ENCODE results near the gene RIC8B. TPM values are rescaled to one million over a fixed set of nuclear protein-coding genes. Genes with fewer than 3 reads are reported as not detected.

Gene RIC8B
- 7.5 and 9.9 TPM in 2 replicates for total RNA-seq (2016; rRNA removed; fragmentation: Illumina TruSeq; extraction: Trizol)
- 3.7 and 5.0 TPM in 2 replicates for total RNA-seq (2016; cell fraction: cytosol; rRNA removed; fragmentation: Illumina TruSeq; extraction: Trizol; ENCODE audit: low read depth)
- total RNA-seq (2016; cell fraction: insoluble cytoplasmic fraction; rRNA removed; fragmentation: Illumina TruSeq; extraction: Trizol), result 7.7 and 8.8 TPM in 2 replicates
- total RNA-seq (2016; cell fraction: membrane; rRNA removed; fragmentation: Illumina TruSeq; extraction: Trizol), result 5.1 and 5.2 TPM in 2 replicates
- 17.1 and 17.8 TPM in 2 replicates for total RNA-seq (2016; cell fraction: nucleus; rRNA removed; fragmentation: Illumina TruSeq; extraction: Trizol)
- 4.9 and 5.1 TPM in 2 replicates for polyA plus RNA-seq (2011; rRNA removed)
- 1.9 and 3.1 TPM in 2 replicates for polyA plus RNA-seq (2011; cell fraction: cytosol; rRNA removed)
- polyA plus RNA-seq (2011; cell fraction: nucleus; rRNA removed), result 6.8 and 8.2 TPM in 2 replicates
- 4.2 and 5.6 TPM in 2 replicates for polyA plus RNA-seq (2012)
- 0.61 and 0.63 TPM in 2 replicates for polyA plus RNA-seq (2016; cell fraction: cytosol; fragmentation: Illumina TruSeq; extraction: Trizol; ENCODE audit: low read depth)
- 5.5 and 5.8 TPM in 2 replicates for polyA plus RNA-seq (2016; cell fraction: insoluble cytoplasmic fraction; fragmentation: Illumina TruSeq; extraction: Trizol; ENCODE audit: low read depth)
- 1.6 and 2.2 TPM in 2 replicates for polyA plus RNA-seq (2016; cell fraction: membrane; fragmentation: Illumina TruSeq; extraction: Trizol; ENCODE audit: low read depth)
- polyA plus RNA-seq (2016; cell fraction: nucleus; fragmentation: Illumina TruSeq; extraction: Trizol; ENCODE audit: insufficient read depth, low read depth), result 14.4 and 15.4 TPM in 2 replicates
- 8.8 and 19.5 TPM in 2 replicates for polyA minus RNA-seq (2011; rRNA and poly(A)+ RNA removed; ENCODE audit: low replicate concordance)
- 4.7 and 5.4 TPM in 2 replicates for polyA minus RNA-seq (2011; cell fraction: cytosol; rRNA and poly(A)+ RNA removed)
- polyA minus RNA-seq (2011; cell fraction: nucleus; rRNA and poly(A)+ RNA removed), result 25.2 and 36.4 TPM in 2 replicates
- percentile 69 among the genes with signal in this experiment for Bru-seq, nascent RNA
- BruChase-seq, experiment 1, labeled RNA remaining after a 6-hour chase, result percentile 54 among the genes with signal in this experiment
- BruChase-seq, experiment 2, labeled RNA remaining after a 2-hour chase, result percentile 63 among the genes with signal in this experiment
- long read RNA-seq, experiment 1, partial matches to known transcripts, result 2 of 6 reads
- long read RNA-seq, experiment 1, other reads (novel, unspliced or antisense), result 3 of 6 reads
- long read RNA-seq, experiment 2, full-length matches to known transcripts, result 1 of 3 reads
- long read RNA-seq, experiment 2, partial matches to known transcripts, result 2 of 3 reads
- long read RNA-seq, experiment 2, other reads (novel, unspliced or antisense), result 0 of 3 reads

GRCh38 chr12:106774005-106774807 lies at the start of gene RIC8B:
RIC8B (plus strand) TSS chr12:106774682; CDS start chr12:106774746, 64 bp downstream.
- ChIA-PET CTCF (ENCODE audit: low intra/inter-chr PET ratio, low total read pairs) (no interaction called here), POLR2A (interaction anchor here (0.6 to 1.8 kb wide), 5 partner anchors 9 to 129 kb away, joined by 3 to 4 read pairs (median 3); no protein-coding TSS in a partner anchor)
- no peaks in the 10 kb centered on the region; a peak in 1 of 5 replicates for H3K27me3 ChIP-seq (ENCODE audit: control insufficient read depth in 1 of 2, insufficient read depth in 2 of 2, low read length in 2 of 2)
- under 1% methylated on average over 53 of the region's 66 CpGs for WGBS (ENCODE audit: low lambda C conversion rate)
- no peaks in the 10 kb centered on the region for H3K9me3 ChIP-seq (ENCODE audit: low read length)
- no peaks in the 10 kb centered on the region; the same call in 1 of the 2 replicates for H4K20me1 ChIP-seq (ENCODE audit: insufficient read depth, low read length)
- BruUV-seq (replicated peaks), result no TSS peak
- peak within 1 kb of the TSS; percentile 82 to 95 (median 93) for H3K4me3 ChIP-seq (replicated peaks in 1 of 3; ENCODE audit: insufficient read depth in 1 of 3, low read depth in 2 of 3, low read length in 3 of 3)
- ATAC-seq, result peak; percentile 93
- intact Hi-C loops (cut with micrococcal nuclease; ENCODE audit: unreplicated experiment), result no loop called here
- H2AFZ ChIP-seq (ENCODE audit: low read length), result peak within 1 kb of the TSS; percentile 82
- H3K4me1 ChIP-seq (ENCODE audit: insufficient read depth, low read length), result peaks cover 76% of the 10 kb centered on the region
- peak within 1 kb of the TSS; percentile 97 for H3K27ac ChIP-seq (ENCODE audit: extremely low read length, insufficient read depth, low read length)
- peak; percentile 98 for DNase-seq (ENCODE audit: low spot score)
- FAIRE-seq, result peak; percentile 97
- in situ Hi-C loops (cut with HindIII; ENCODE audit: extremely low pct_ligation_motif_present, low pct_unique_long_range_greater_than_20kb), result no loop called here
- peak within 1 kb of the TSS; percentile 97 for H3K9ac ChIP-seq (ENCODE audit: insufficient read depth, low read depth, low read length)
- peaks cover 37% of the 10 kb centered on the region for H3K79me2 ChIP-seq (ENCODE audit: insufficient read depth, low read length)
- no peaks in the 10 kb centered on the region for H3K36me3 ChIP-seq (replicated peaks in 1 of 2; ENCODE audit: control insufficient read depth in 1 of 2, insufficient read depth in 2 of 2, low read length in 2 of 2)
- H3K4me2 ChIP-seq (ENCODE audit: low read depth, low read length), result peak within 1 kb of the TSS; percentile 86
- TF ChIP-seq ZSCAN9 (CRISPR knock-in tag; IDR thresholded peaks at IDR 0.05; ENCODE audit: borderline replicate concordance), result peak; percentile 78; the same call in 1 of the 2 replicates
- TF ChIP-seq ZNF784 (CRISPR knock-in tag; IDR thresholded peaks at IDR 0.05; ENCODE audit: borderline replicate concordance), result peak; percentile 53; the same call in 1 of the 2 replicates
- TF ChIP-seq ZNF615 (CRISPR knock-in tag; IDR thresholded peaks at IDR 0.05; ENCODE audit: borderline replicate concordance), result no peak
- no peak for TF ChIP-seq ZNF18 (CRISPR knock-in tag; IDR thresholded peaks at IDR 0.05; ENCODE audit: insufficient replicate concordance)
- no peak for TF ChIP-seq DNMT3B (CRISPR knock-in tag; conservative IDR thresholded peaks at IDR 0.05)
- no peak; the same call in 1 of the 2 replicates for TF ChIP-seq RXRA (CRISPR knock-in tag; IDR thresholded peaks at IDR 0.05)
- TF ChIP-seq SYNCRIP (IDR thresholded peaks at IDR 0.05; ENCODE audit: insufficient read depth, low read depth, low read length), result no peak
- peak; percentile 73; the same call in 1 of the 2 replicates for TF ChIP-seq KMT2A (CRISPR knock-in tag; IDR thresholded peaks at IDR 0.05)
- peak; percentile 23; the same call in 1 of the 2 replicates for TF ChIP-seq ATF3 (CRISPR knock-in tag; IDR thresholded peaks at IDR 0.05)
- TF ChIP-seq MEF2D (CRISPR knock-in tag; IDR thresholded peaks at IDR 0.05), result peak; percentile 71; the same call in 1 of the 2 replicates
- TF ChIP-seq PHB2 (IDR thresholded peaks at IDR 0.05; ENCODE audit: partially characterized antibody), result no peak
- TF ChIP-seq SKIL (CRISPR knock-in tag; IDR thresholded peaks at IDR 0.05; ENCODE audit: borderline replicate concordance), result no peak

Measured in HepG2 (cell line).